GM18867 (cell line): ENCODE results near the gene CABP4.
A peak's percentile ranks its signal among the peaks of the same experiment; 100 is the strongest.

Source experiments
- ATAC-seq: cut with Tn5 transposase; IDR thresholded peaks from one replicate; pipeline ENCODE4 v1.9.1; 2021; ENCODE audit warnings: mild to moderate bottlenecking, moderate library complexity; ENCODE audit not compliant: unreplicated experiment

CABP4 gene

DNA sequence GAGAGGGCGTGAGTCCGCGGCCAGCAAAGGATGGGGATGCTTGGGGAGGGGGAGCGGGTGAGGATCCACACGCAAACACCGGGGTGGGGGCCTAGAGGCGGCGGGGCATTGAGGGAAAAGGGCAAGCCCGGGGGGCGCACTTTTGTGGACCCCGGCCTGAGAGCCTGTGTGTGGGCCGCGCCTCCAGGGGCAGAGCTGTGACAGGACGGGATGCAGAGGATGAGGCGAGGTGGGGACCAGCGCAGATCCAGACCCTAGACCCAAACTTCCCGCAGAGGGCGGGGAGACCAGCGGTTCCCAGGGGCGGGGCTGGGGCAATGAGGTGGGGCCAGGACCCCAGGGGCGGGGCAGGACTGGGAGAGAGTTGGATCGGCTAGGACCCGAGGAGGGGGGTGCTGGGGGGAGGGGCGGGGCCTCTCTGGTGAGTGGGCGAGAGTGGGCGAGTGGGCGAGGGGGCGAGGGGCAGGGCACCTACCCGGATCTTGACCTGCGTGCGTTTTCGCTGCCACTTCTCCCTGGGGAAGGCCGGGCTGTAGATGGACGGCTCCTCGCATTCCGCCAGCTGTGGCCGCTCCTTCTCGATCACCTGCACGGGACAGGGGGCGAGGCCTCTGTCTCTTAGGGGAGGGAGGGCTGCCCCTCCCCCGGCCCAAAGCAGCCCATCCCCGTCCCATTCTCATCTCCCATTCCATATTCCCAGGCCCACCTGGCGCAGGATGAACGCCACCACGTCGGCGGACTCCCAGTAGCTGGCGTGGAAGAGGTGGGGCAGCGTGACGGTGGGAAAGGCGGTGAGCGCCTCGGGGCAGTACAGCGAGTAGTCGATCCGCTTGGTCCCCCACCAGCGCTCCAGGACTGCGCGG lies 39.4 kb downstream of the CABP4 start:
- no peak for ATAC-seq

DNA sequence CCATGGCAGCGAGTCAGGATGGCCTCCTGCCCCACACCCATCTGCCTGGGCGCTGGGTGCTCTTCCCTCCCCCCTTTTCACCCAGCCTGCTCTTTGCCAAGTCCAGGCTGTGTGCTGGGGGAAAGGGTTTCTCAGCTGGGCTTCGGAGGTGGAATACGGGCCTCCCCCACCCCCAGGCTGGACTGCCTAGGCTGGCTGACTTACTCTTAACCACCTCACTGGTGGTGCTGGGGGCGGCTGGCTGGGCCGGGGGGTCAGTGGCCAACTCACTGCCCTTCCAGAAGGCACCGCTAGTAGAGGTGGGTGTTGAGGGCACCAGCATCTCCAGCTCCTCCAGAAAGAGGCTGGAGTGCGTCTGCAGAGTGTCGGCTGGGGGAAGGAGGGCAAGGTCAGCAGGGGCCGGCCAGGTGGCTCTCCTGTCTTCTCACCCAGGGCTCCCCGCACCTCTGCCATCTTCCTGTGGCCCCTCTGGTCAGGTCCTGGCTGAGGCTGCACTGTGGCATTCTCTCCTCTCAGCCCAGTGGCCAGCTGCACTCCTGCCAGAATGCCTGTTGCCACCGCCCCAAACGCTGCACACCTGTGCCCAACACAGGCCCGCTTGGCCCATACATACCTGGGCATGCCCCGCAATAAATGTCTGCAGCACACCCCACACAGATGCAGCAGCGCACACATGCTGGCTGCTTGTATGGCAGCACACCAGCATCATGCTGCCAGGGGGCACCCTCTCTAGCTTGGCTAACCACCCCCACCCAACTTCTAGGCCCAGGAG lies 40.3 kb downstream of the CABP4 start:
- ATAC-seq, result no peak

DNA sequence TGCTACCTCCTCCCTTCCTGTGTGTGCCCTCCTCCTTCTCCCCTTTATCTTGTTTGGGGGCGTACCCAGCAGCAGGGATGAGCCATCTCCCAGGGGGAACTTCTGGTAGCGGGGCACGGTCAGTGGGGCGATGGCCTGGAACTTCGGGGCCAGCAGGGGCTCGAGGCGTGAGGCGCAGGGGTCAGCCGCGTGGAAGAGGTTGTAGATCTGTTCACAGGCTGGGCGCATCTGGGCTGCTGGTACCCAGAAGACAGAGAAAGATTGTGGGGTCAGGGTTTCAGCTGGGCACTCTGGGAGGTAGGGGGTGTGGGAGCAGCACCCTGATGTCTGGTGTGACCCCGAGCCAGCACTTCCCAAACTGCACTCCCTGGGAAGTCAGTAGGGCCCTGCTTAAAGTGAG lies 41.0 kb downstream of the CABP4 start:
- ATAC-seq, result no peak

DNA sequence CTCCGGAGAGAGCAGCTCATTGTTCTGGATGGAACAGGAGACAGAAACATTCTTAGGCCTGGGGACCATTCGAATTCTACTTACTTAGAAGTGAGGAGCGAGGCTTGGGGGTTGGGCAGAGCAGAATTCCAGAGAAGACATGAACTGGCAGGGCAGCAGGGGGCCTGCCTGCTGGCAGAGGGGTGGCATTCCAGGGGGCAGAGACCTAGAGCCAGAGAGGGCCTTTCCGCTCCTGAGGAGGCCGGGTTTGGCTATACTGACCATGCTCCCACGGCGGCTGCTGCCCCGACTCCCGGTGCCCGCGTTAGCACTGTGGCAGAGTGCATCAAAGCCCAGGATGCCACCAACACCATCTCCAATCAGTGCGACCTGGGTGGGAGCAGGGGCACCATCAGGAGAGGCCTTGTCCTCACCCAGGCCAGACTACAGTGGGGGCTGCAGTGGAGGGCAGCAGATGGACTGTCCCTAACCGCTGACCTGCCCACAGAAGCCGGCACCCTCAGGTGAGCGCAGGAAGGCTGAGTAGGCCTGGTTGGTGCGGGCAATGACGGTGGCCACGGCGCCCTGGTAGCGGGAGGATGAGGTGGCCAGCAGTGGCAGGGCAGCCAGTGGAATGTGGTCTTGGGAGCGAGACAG lies 42.6 kb downstream of the CABP4 start:
- ATAC-seq, result no peak

DNA sequence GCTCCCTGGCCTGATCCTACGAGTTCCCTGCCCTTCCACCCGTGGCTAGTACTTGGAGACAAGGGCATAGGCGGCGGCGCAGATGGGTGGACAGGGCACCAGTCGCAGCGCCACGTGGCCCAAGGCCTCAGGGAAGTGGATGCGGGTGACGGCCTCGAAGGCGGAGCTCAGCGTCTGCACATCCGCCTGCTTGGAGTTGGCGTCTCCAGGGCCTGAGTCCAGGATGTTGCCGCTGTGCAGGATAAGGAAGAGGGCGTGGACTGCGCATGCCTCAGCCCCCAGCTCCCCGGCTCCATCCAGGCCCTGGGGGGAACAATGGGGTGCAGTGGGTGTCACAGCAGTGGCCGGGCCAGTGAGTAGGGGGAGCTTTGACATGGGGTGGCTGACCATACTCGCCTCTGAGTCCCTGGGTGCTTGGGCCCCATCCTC lies 43.4 kb downstream of the CABP4 start:
- no peak for ATAC-seq

DNA sequence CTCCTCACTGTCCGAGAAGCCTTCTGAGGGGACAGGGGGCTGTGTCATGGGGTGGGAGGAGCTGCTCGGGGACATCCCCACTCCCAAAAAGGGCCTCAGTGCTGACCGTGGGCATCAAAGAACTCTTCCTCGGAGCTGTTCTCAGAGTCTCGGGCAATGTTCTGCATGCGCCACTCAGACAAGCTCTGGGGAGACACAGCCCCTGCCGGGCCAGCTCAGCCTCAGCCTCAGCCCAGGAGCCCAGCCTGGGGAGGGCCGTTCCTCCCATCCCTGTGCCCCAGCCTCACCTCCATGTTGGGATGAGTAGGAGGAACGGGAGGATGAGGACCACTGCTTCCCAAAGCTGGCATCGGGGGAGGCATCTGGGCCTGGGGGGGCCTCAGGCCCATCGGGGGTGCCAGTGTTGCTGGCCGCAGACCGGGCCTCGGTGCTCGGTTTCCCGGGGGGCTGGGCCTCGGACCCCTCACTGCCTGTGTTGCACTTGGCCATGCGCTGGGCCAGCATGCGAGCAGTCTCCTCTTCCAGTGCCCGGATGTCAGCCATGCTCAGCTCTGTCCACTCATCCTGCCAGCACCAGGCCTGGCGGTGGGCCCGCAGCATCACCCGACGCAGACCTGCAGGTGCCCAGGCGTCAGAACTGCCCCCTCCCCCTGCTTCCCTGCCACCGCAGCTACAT lies 44.8 kb downstream of the CABP4 start:
- no peak for ATAC-seq

DNA sequence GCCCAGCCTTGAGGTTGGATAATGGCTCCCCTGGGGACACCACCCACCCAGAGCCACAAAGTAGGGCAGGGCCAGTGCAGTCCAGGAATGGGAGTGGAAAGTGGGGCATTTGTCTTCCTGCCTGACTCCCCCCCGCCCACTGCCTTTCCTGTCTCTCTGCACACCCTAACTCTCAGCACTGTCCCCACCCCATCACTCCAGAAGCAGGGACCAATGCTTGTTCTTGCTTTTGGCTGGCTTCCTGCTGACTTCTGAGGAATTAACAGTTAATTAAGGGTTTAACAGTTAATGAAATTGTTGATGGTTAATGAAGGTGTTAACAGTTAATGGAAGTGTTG lies 45.3 kb downstream of the CABP4 start:
- ATAC-seq, result no peak

DNA sequence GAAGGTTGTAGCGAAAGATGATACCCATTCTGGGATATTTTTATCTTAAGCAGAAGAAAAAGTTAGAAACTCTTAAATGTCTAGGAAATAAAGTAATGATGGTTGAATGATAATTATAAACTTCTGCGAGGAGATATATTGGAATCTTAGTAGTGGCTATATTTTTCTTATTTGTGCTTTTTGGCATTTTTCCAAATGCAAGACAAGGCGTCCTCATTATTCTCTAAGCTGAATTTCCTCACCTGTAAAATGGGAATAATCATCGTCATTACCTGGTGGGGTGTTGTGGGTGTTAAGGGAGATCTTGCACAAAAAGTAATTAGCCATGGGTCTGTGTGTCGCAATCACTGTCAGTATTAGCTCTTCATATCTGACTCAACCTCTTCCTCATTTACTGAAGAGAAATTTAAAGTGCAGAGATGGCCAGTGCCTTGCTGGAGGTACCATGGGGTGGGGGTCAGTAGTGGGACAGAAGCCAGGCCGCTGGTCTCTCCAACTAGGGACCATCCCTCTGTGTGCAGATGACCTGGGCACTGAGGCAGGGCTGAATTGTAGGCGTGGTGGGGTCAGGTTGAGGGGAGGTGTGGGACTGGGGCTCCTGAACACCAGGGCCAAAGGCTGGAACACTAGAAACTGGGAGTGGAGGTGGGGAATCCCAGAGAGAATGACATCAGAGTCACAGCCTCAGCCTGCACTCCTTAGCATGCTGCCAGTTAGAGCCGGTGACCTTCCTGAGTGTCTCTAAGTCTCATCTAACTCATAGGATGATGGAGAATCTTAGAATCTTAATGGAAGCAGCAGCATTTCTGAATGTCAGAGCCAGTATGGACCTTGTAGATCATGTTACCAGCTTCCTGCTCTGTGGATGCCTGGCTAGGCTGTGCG lies 45.9 kb downstream of the CABP4 start:
- no peak for ATAC-seq

DNA sequence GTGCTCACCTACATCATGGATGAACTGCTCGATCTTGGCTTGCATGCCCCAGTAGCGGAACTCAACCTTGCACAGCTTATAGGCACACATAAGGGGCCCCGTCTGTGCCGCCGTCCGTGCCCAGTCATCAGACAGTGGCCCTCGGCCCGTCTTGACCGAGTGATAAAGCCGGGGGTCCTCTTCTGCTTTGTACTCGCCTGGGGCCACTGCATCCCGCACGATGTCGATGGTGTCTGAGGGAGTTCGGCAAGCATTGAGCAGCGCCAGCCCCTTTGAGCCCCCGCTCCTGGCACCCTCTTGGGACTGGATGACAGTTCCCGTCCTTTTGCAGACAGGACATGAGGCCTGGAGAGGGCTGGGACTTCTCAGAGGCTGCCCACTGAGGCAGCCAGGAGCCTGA lies 46.7 kb downstream of the CABP4 start:
- no peak for ATAC-seq

DNA sequence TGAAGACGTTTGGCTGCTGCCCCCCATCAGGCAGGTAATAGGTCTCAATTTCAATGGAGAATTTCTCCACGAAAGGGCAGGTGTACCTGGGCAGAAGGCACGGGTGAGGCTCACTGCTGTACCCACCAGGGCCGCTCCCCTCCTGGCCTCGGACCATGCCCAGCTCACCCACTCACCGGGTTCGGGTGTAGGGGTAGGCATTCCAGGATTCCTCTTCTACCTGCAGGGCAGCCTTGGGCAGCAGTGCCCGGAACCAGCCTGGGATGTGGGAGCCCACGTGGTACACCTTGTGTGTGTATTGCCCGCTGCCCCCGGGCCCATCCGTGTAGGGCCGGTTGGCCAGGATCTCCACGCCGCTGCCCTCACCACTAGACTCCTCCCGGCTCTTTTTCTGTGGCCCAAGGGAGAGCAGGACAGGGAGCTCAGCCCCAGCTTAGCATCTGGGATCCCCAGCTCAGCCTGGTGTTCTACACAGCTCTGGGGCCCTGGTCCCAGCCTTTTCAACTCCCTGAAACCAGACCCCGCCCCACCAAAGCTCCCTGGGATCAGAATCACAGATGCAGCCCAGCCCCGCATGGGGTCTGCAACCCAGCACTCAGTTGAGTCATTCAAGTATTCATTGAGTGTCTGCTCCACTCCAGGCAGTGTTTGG lies 47.3 kb downstream of the CABP4 start:
- ATAC-seq, result no peak

DNA sequence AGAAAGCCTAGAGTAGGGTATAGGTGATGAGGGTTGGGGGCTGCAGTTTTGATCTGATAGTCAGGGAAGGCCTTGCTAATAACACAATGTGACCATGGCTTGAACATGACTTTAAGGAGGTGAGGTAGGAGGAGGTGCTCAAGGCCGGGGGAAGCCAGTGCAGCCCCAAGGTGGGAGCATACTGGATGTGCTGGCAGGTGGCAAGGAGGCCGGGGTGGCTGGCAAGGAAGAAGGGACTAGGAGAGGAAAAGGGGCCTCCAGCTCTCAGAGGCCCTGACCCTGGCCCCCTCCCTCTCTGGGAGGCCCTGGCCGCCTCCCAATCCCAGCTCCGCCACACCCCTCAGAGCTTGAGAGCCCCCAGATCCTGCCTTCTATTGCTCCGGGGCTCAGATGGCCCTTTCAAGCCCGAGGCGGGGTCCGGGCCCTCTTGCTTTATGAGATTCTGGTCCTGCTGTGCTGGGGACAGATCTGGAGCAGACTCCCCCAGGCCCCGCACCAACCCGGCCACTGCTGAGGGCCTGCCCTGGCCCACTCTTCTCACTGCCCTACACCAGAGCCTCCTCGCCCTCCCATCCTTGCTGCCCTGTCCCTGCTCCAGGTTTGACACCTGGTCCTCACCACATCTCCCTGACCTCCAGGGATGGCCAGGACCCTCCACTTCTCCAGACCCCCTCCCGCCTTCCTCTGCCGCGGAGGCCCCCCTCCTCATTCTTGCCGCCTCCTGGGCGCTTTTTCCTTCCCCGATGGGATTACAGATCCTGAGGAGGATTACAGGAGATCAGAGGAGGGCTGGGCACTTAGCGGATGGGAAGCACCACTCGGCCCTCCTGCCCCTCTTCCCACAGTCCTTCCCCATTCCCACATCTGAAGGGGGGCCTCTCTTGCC lies 48.2 kb downstream of the CABP4 start:
- ATAC-seq, result no peak

DNA sequence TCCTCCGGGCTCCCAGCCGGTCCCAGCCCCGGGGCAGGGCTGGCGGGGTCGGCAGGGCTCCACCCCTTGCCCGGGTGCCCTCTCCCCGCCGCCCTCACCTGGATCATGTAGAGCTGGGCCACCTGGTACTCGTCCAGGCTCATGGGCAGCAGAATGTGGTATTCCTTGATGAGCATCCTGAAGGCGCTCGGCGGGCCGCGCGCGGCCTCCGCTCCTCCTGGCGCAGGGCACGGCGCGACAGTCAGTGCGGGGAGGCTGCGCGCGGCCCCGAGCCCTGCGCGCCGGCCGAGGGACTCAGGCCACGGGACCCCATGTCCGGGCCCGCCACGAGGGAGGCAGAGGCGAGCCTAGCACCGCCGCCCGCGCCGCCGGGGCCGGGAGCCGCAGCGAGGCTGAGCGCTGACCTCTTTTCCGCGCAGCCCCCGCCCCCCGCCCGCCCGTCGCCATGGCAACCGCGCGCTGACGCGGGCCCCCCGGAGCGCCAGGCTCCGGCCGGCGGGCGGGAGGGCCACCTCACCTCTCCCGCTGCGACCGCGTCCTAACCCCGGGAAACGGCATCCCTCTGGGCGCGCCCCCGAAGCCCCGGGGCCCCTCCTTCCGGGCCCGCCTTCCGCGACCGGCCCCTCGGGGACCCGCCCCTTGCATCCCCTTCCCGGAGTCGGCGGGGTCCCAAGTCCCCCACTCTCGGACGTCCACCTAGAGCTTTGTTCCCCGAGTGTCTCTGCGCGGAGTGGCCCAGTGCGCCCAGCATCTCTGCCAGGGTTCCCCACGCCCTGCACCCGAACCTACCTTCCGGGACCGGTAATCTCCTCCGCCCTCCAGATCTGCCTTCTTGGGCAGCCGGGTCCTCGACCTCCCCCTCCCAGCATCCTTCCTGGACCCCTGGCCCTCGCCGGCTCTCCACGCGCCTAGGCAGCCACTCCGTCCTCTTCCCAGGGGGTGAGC lies 49.1 kb downstream of the CABP4 start:
- ATAC-seq, result no peak

DNA sequence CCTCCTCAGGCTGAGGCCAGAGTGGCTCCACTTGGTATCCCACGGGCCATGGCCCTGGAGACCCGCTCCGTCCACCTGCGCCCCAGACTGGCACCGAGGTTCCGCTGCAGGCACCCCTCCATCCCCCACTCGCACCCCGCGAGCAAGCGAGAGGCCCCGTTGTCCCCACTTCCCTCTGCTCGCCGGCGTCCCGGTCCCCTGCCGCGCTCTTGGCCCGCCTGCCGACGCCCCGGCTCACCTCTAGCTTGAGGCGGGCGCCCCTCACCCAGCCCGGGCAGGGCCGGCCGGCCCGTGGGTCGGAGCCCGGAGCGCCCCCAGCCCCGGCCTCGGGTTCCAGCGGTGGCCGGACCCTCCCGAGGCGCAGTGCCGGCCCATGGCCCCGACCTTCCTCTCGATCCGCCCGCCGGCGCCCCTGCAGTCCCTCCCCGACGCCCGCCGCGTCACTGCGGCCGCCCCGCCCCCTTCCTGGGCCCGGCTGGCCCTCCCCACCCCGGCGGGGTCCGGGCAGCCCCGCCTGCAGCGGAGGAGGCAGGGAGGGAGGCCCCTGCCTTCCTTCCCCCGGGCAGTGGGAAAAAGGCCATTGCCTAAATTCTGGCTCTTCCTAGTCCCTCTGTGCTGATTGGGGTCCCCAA lies 49.9 kb downstream of the CABP4 start, which contains the start of gene PITPNM1:
Gene PITPNM1 (minus strand): TSS at position 414 of the 632 bp plus-strand sequence. CDS start 1,183 bp downstream, outside the sequence.
- ATAC-seq, result no peak

DNA sequence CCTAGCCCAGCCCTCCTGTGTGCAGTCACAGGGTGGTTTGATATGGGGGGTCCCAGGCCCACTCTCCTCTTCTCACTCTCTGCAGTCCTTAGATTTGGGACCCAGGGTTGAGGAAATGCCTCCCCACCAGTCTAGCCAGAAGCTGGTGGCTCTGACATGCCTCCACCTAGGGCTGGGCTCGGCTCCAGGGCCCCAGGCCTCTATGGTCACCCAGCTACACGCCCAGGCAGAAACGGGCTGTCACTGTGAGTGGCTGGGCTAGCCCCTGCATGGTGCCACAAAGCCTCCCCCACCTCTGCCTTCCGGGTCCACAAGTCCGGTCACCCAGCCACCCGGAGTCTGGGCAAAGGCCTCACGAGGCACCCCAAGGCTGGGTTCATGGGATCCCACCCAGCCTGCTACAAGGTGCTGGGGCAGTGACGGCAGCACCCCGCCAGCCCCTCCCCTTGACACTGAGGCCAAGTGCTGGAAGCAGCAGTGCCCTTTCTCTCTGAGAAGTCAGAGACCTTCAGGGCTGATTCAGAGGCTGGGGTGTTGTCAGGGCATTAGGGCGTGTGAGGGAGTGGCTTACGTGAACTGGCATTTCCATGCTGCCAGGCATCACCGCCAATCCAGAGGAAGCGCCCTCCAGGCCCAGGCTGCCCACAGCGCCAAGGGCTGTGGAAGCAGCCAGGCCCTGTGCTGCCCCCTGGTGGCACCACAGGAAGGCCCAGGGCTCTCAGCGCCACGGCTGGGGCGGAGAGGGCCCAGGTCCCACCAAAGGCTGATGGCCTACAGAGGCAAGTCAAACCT lies 50.6 kb downstream of the CABP4 start:
- ATAC-seq, result peak; percentile 22

DNA sequence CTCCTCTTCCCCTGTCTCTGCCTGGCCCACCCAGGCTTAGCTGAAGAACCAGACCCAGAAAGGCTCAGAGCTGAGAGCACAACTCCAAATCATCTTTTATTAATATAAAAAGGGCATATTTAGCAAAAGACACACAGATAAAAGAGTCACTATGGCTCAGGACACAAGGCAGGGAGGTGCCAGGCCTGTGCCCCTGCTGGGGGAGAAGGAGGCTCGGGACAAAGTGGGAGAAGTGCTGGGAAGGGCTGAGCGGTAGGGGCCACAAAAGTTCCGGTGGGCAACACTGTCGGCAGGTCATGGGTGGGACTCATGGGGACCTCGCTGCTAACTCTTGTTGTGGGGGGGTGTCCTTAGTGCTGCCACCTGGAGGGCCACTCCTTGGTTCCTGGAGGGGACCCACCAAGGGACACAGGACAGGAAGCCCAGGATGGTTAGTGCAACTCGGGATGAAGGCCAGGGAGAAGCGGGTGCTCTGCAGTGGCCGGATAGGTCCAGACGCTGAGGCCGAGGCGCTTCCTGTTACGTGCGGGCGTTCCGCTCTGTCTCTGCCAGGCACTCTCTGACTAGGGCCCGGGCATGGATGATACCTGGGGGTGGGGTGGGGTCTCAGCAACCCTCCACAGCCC lies 51.4 kb downstream of the CABP4 start:
- no peak for ATAC-seq
